PC-3 (cell line): ENCODE measurements around the gene HECW1. TPM values are rescaled to one million over a fixed set of nuclear protein-coding genes. Genes with fewer than 3 reads are reported as not detected.

Experiments
- ATAC-seq: fragments of 200-7000 bp; cut with Tn5 transposase; 2 replicates; pipeline ENCODE4 v1.9.1; 2020; ENCODE audit warnings: mild to moderate bottlenecking, moderate library complexity
- BruUV-seq: library from RNA; stranded (reverse); fragments of 400-500 nt; replicated peaks from 2 replicates; lab custom pipeline; 2021; lab: Mats Ljungman, UMichigan
- CTCF ChIA-PET: fragments of 300-600 bp; sonication (Branson Sonifier 250); formaldehyde crosslinking; loops from one replicate; lab custom pipeline; 2022; ENCODE audit warnings: antibody characterized with exemption; lab: Charles Lee
- POLR2A ChIA-PET: fragments of 300-600 bp; sonication (Branson Sonifier 250); formaldehyde crosslinking; loops from one replicate; lab custom pipeline; 2022; ENCODE audit warnings: antibody characterized with exemption; ENCODE audit not compliant: unreplicated experiment; lab: Charles Lee
- DNase-seq: peaks from one replicate; pipeline ENCODE4 v3.0.0-alpha.2; 2015
- H2AFZ ChIP-seq: fragments of 300-600 bp; sonication (generic); 2 replicates; pipeline ENCODE4 v1.6.0; 2016; ENCODE audit warnings: antibody characterized with exemption, low read length
- H3F3A ChIP-seq: fragments of 300-600 bp; sonication (generic); one replicate; pipeline ENCODE4 v1.6.0; 2017; ENCODE audit warnings: antibody characterized with exemption, low read length, control low read depth, mild to moderate bottlenecking; ENCODE audit not compliant: unreplicated experiment
- H3K27ac ChIP-seq: fragments of 300-600 bp; sonication (generic); 2 replicates; pipeline ENCODE4 v1.5.1; 2016; ENCODE audit warnings: mild to moderate bottlenecking, low read length
- H3K27me3 ChIP-seq: fragments of 300-600 bp; sonication (generic); 2 replicates; pipeline ENCODE4 v1.6.1; 2016; ENCODE audit warnings: low read length, mixed read lengths
- H3K36me3 ChIP-seq: fragments of 300-600 bp; sonication (generic); 2 replicates; pipeline ENCODE4 v1.6.1; 2016; ENCODE audit warnings: low read depth, mixed run types, low read length, mixed read lengths
- H3K4me1 ChIP-seq: fragments of 300-600 bp; sonication (generic); 2 replicates; pipeline ENCODE4 v1.5.1; 2016; ENCODE audit warnings: low read length; ENCODE audit not compliant: insufficient read depth
- H3K4me2 ChIP-seq: fragments of 300-600 bp; sonication (generic); 2 replicates; pipeline ENCODE4 v1.6.0; 2016; ENCODE audit warnings: low read length
- H3K4me3 ChIP-seq: fragments of 300-600 bp; sonication (generic); 2 replicates; pipeline ENCODE4 v1.5.1; 2016; ENCODE audit warnings: mild to moderate bottlenecking, low read length, mixed read lengths
- H3K79me2 ChIP-seq: fragments of 300-600 bp; sonication (generic); 2 replicates; pipeline ENCODE4 v1.6.1; 2017; ENCODE audit warnings: low read length, mixed read lengths
- H3K9ac ChIP-seq: fragments of 300-600 bp; sonication (generic); 2 replicates; pipeline ENCODE4 v1.6.0; 2016; ENCODE audit warnings: mild to moderate bottlenecking, low read length
- H3K9me2 ChIP-seq: fragments of 300-600 bp; sonication (generic); replicated peaks from 2 replicates; pipeline ENCODE4 v1.6.1; 2016; ENCODE audit warnings: mixed run types, low read length, mixed read lengths
- H3K9me3 ChIP-seq: fragments of 300-600 bp; sonication (generic); 2 replicates; pipeline ENCODE4 v1.6.1; 2016; ENCODE audit warnings: low read length, mixed read lengths
- H4K20me1 ChIP-seq: fragments of 300-600 bp; sonication (generic); 2 replicates; pipeline ENCODE4 v1.6.1; 2016; ENCODE audit warnings: low read length, mixed read lengths
- EZH2 ChIP-seq: fragments of 300-600 bp; sonication (generic); IDR thresholded peaks from one replicate; pipeline ENCODE4 v1.6.1; 2017; ENCODE audit warnings: antibody characterized with exemption, mild to moderate bottlenecking, low read length; ENCODE audit not compliant: unreplicated experiment
- EZH2phosphoT487 ChIP-seq: fragments of 300-600 bp; sonication (generic); IDR thresholded peaks from 2 replicates; pipeline ENCODE4 v1.6.1; 2018; ENCODE audit warnings: mild to moderate bottlenecking, antibody characterized with exemption, low read length, borderline replicate concordance
- intact Hi-C: fragments of 100-400 bp; cut with micrococcal nuclease; formaldehyde crosslinking; loops from 2 replicates; pipeline ENCODE4 v1.9.0; 2023
- total RNA-seq: library from RNA; depleted of rRNA; stranded (reverse); fragments of >200 nt; gene quantifications from 2 replicates; pipeline ENCODE4 v1.2.3, GENCODE V29; 2014
- TF ChIP-seq, protein P1 (sequence below): fragments of 300-600 bp; sonication (generic); conservative IDR thresholded peaks from 2 replicates; pipeline ENCODE4 v1.5.1; 2017; ENCODE audit warnings: antibody characterized with exemption, low read depth, mild to moderate bottlenecking, low read length

The HECW1 gene
- total RNA-seq, 1 experiment from 2014 or later: 3.0 TPM

DNA sequence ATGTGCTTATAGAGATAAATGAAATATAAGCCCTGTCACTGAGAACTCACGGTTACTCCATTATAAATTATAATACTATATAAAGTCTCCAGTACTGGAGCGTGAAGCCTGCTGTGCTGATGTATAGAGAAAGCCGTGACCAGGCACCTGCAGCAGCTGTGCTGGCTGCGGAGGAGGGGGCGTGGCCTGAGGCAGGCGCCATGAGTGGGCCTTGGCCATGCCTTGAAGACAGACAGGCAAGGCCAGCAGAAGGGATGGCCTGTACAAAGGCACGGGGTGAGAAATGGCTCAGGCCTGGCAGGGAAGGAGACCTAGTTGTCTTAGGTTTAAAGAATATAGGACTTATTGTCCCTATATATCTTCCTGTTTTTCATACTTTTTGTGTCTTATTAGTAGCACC lies 251.9 kb downstream of the HECW1 start:
- H3K27me3 ChIP-seq: no peaks in the 10 kb centered on the region
- no peak overlapping the region for H3K9ac ChIP-seq
- H3K27ac ChIP-seq: no peak overlapping the region
- H3K4me2 ChIP-seq: no peak overlapping the region
- BruUV-seq: no TSS peak
- H3K4me1 ChIP-seq: no peaks in the 10 kb centered on the region
- H3F3A ChIP-seq: no peaks in the 10 kb centered on the region
- no peaks in the 10 kb centered on the region for H4K20me1 ChIP-seq
- H3K36me3 ChIP-seq: no peaks in the 10 kb centered on the region
- no peaks in the 10 kb centered on the region for H3K9me2 ChIP-seq
- CTCF ChIA-PET: no interaction called here
- H2AFZ ChIP-seq: no peak overlapping the region
- no peak overlapping the region for H3K4me3 ChIP-seq
- no peaks in the 10 kb centered on the region for H3K79me2 ChIP-seq
- ATAC-seq (no peak), DNase-seq (no peak)
- intact Hi-C loops: no loop called here
- POLR2A ChIA-PET: no interaction called here
- TF ChIP-seq EZH2phosphoT487 (no peak), EZH2 (no peak)
- TF ChIP-seq, protein P1, sequence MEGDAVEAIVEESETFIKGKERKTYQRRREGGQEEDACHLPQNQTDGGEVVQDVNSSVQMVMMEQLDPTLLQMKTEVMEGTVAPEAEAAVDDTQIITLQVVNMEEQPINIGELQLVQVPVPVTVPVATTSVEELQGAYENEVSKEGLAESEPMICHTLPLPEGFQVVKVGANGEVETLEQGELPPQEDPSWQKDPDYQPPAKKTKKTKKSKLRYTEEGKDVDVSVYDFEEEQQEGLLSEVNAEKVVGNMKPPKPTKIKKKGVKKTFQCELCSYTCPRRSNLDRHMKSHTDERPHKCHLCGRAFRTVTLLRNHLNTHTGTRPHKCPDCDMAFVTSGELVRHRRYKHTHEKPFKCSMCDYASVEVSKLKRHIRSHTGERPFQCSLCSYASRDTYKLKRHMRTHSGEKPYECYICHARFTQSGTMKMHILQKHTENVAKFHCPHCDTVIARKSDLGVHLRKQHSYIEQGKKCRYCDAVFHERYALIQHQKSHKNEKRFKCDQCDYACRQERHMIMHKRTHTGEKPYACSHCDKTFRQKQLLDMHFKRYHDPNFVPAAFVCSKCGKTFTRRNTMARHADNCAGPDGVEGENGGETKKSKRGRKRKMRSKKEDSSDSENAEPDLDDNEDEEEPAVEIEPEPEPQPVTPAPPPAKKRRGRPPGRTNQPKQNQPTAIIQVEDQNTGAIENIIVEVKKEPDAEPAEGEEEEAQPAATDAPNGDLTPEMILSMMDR: no peak
- H3K9me3 ChIP-seq: no peaks in the 10 kb centered on the region

DNA sequence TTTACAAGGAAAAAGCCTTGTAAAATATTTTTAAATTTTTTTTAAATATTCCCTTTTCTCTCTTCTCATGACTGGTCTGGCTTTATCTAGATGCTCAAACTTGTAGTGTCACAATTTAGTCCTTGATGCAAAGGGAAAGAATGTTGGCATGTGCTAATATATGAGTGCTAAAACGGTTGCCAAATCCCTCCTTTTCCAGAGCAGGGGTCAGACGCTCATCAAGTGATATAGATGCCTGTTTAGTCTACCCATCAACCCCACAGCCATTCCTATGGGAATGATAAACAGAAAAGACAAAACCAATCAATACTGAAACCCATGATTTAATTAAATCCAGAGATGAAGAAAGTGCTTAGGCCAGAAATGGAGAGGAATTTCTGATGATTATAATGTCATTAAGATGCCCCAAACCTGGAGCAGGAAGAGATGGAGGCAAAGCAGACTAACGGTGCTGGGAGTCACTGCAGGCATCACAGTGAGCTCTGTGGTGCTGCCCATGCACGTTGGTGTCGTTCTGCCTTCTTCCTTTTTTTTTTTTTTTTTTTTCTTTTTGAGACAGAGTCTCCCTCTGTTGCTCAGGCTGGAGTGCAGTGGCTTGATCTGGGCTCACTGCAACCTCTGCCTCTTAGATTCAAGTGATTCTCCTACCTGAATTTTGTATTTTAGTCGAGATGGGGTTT lies 260.4 kb downstream of the HECW1 start:
- H3K4me2 ChIP-seq: no peak overlapping the region
- DNase-seq: no peak
- H2AFZ ChIP-seq: no peak overlapping the region
- ChIA-PET CTCF (no interaction called here), POLR2A (interaction anchor here (0.6 kb wide), 1 partner anchor 17 kb away, joined by 13 read pairs; no protein-coding TSS in a partner anchor)
- intact Hi-C loops: no loop called here
- H3K9ac ChIP-seq: no peak overlapping the region
- no peak overlapping the region for H3K4me3 ChIP-seq
- H3K79me2 ChIP-seq: no peaks in the 10 kb centered on the region
- no peak for ATAC-seq
- H3K4me1 ChIP-seq: no peaks in the 10 kb centered on the region
- TF ChIP-seq EZH2 (no peak), EZH2phosphoT487 (no peak)
- TF ChIP-seq, protein P1: no peak
- H3K9me2 ChIP-seq: no peaks in the 10 kb centered on the region
- no peak overlapping the region for H3K27ac ChIP-seq
- no peaks in the 10 kb centered on the region for H3K36me3 ChIP-seq
- no peaks in the 10 kb centered on the region for H3K27me3 ChIP-seq
- H3K9me3 ChIP-seq: no peaks in the 10 kb centered on the region
- no peaks in the 10 kb centered on the region for H4K20me1 ChIP-seq
- BruUV-seq: no TSS peak
- no peaks in the 10 kb centered on the region for H3F3A ChIP-seq

DNA sequence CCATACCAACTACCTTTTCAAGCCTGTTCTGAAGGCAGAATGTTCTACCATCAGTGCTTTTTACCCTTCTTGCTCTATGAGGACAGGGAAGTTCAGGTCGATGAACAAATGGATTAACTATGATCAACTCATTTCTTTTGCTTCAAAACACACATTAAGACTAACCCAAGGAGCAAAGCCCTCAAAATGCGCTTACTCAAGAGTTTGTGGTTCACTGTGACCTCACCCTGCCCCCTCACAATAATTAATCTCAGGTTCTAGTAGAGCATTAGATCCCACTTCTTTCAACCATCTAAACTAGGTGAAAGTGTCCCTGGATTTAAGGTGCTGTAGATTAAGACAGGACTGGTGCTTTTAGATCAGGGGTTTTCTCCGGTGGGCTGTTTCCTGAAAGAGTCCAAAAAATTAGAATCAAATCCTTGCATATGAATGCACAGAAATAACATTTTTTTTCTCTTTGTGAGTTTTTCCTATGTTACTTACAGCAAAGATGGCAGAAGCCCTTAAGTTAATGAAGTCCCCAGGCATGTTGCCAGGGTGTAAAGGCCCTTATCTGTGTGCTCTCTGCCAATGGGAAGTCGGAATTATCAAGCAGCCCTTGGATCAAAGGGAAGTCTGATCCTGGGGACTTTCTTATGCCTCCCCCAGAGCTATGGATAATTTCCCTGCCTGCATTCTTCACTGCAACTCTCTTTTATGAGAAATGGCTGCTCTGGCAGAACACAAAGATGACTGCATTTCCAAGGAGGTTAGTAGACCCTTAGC lies 264.9 kb downstream of the HECW1 start:
- H2AFZ ChIP-seq: no peak overlapping the region
- TF ChIP-seq EZH2phosphoT487 (no peak), EZH2 (no peak)
- TF ChIP-seq, protein P1: no peak
- CTCF ChIA-PET: no interaction called here

More for the DNA sequence above, 264.9 kb downstream of the HECW1 start:
- no peaks in the 10 kb centered on the region for H4K20me1 ChIP-seq
- POLR2A ChIA-PET: no interaction called here
- H3K79me2 ChIP-seq: no peaks in the 10 kb centered on the region
- no peak overlapping the region for H3K4me2 ChIP-seq
- H3K27me3 ChIP-seq: no peaks in the 10 kb centered on the region
- no peak overlapping the region for H3K27ac ChIP-seq
- BruUV-seq: no TSS peak
- H3K4me1 ChIP-seq: no peaks in the 10 kb centered on the region
- H3K36me3 ChIP-seq: no peaks in the 10 kb centered on the region
- no peak overlapping the region for H3K9ac ChIP-seq
- H3K9me3 ChIP-seq: no peaks in the 10 kb centered on the region
- H3K4me3 ChIP-seq: no peak overlapping the region
- ATAC-seq (no peak), DNase-seq (no peak)
- intact Hi-C loops: no loop called here
- no peaks in the 10 kb centered on the region for H3F3A ChIP-seq
- no peaks in the 10 kb centered on the region for H3K9me2 ChIP-seq
